Neural cell (in vitro differentiated cells): ENCODE data around the gene FOXO1. TPM values are rescaled to one million over a fixed set of nuclear protein-coding genes. Genes with fewer than 3 reads are reported as not detected.

Experiments used
- H2AFZ ChIP-seq: fragments of 200-600, 300-800 bp; sonication (generic), shearing (Covaris generic); 2 replicates; pipeline ENCODE4 v1.6.0; 2014; ENCODE audit warnings: low read depth, mild to moderate bottlenecking, antibody characterized with exemption, low read length, moderate library complexity
- H3F3A ChIP-seq: fragments of 200-600 bp; shearing (Covaris generic); 2 replicates; pipeline ENCODE4 v1.6.1; 2016; ENCODE audit warnings: mild to moderate bottlenecking, moderate library complexity, mixed read lengths, antibody characterized with exemption, low read length; ENCODE audit not compliant: insufficient read depth, poor library complexity, severe bottlenecking
- H3K27ac ChIP-seq: fragments of 200-600, 300-800 bp; sonication (generic), shearing (Covaris generic); 2 replicates; pipeline ENCODE4 v1.5.1; 2014; ENCODE audit warnings: mild to moderate bottlenecking, low read length, moderate library complexity
- H3K27me3 ChIP-seq: fragments of 300-800, 200-600 bp; sonication (generic), shearing (Covaris generic); 2 replicates; pipeline ENCODE4 v1.6.0; 2014; ENCODE audit warnings: mild to moderate bottlenecking, low read depth, low read length, moderate library complexity; ENCODE audit not compliant: insufficient read depth
- H3K36me3 ChIP-seq: fragments of 300-800, 200-600 bp; sonication (generic), shearing (Covaris generic); 2 replicates; pipeline ENCODE4 v1.5.1; 2014; ENCODE audit warnings: mild to moderate bottlenecking, antibody characterized with exemption, low read length, moderate library complexity; ENCODE audit not compliant: insufficient read depth
- H3K4me2 ChIP-seq: fragments of 300-800, 200-600 bp; sonication (generic), shearing (Covaris generic); 2 replicates; pipeline ENCODE4 v1.6.0; 2014; ENCODE audit warnings: mild to moderate bottlenecking, low read length
- H3K4me3 ChIP-seq: fragments of 300-800, 200-600 bp; sonication (generic), shearing (Covaris generic); 2 replicates; pipeline ENCODE4 v1.5.1; 2014; ENCODE audit warnings: mild to moderate bottlenecking, low read length, moderate library complexity
- H3K79me2 ChIP-seq: fragments of 200-600 bp; shearing (Covaris generic); replicated peaks from 2 replicates; pipeline ENCODE4 v1.6.0; 2014; ENCODE audit warnings: mild to moderate bottlenecking, low read length, moderate library complexity; ENCODE audit not compliant: insufficient read depth
- H3K9ac ChIP-seq: fragments of 300-800, 200-600 bp; sonication (generic), shearing (Covaris generic); 2 replicates; pipeline ENCODE4 v1.6.1; 2016; ENCODE audit warnings: mild to moderate bottlenecking, low read length, mixed read lengths
- H3K9me2 ChIP-seq: fragments of 200-600 bp; shearing (Covaris generic); 2 replicates; pipeline ENCODE4 v1.6.1; 2016; ENCODE audit warnings: mild to moderate bottlenecking, low read length, mixed read lengths; ENCODE audit not compliant: insufficient read depth
- H3K9me3 ChIP-seq: fragments of 200-600, 300-800 bp; sonication (generic), shearing (Covaris generic); 2 replicates; pipeline ENCODE4 v1.6.1; 2016; ENCODE audit warnings: mild to moderate bottlenecking, mixed run types, low read length, moderate library complexity, mixed read lengths
- H4K20me1 ChIP-seq: fragments of 200-600 bp; shearing (Covaris generic); 2 replicates; pipeline ENCODE4 v1.6.1; 2016; ENCODE audit warnings: mild to moderate bottlenecking, mixed run types; ENCODE audit not compliant: insufficient read depth
- CTCF ChIP-seq: fragments of 450-650 bp; IDR thresholded peaks from 2 replicates; pipeline ENCODE4 v1.5.1; 2014; ENCODE audit warnings: antibody characterized with exemption, mild to moderate bottlenecking, moderate library complexity; ENCODE audit not compliant: poor library complexity, severe bottlenecking
- EP300 ChIP-seq: fragments of 450-650 bp; conservative IDR thresholded peaks from 2 replicates; pipeline ENCODE4 v1.6.1; 2014; ENCODE audit warnings: antibody characterized with exemption, mild to moderate bottlenecking, moderate library complexity; ENCODE audit not compliant: poor library complexity, severe bottlenecking
- EZH2 ChIP-seq: fragments of 200-600, 300-800 bp; shearing (Covaris generic), sonication (generic); IDR thresholded peaks from 2 replicates; pipeline ENCODE4 v1.6.1; 2014; ENCODE audit warnings: antibody characterized with exemption, low read length, borderline replicate concordance, mild to moderate bottlenecking; ENCODE audit not compliant: insufficient read depth, poor library complexity, severe bottlenecking
- MXI1 ChIP-seq: fragments of 450-650 bp; conservative IDR thresholded peaks from 2 replicates; pipeline ENCODE4 v1.6.1; 2014; ENCODE audit warnings: antibody characterized with exemption, mild to moderate bottlenecking; ENCODE audit not compliant: poor library complexity, severe bottlenecking
- POLR2AphosphoS5 ChIP-seq: IDR thresholded peaks from 2 replicates; pipeline ENCODE4 v1.6.1; 2012
- RAD21 ChIP-seq: fragments of 450-650 bp; conservative IDR thresholded peaks from 2 replicates; pipeline ENCODE4 v1.6.1; 2014; ENCODE audit warnings: antibody characterized with exemption, mild to moderate bottlenecking, moderate library complexity
- REST ChIP-seq: IDR thresholded peaks from 2 replicates; pipeline ENCODE4 v1.6.1; 2012; ENCODE audit warnings: borderline replicate concordance
- SMC3 ChIP-seq: fragments of 450-650 bp; conservative IDR thresholded peaks from 2 replicates; pipeline ENCODE4 v1.6.1; 2014; ENCODE audit warnings: antibody characterized with exemption, mild to moderate bottlenecking, moderate library complexity; ENCODE audit not compliant: poor library complexity
- TAF1 ChIP-seq: IDR thresholded peaks from 2 replicates; pipeline ENCODE4 v1.6.1; 2012; ENCODE audit warnings: low read depth
- polyA plus RNA-seq: library from polyadenylated mRNA; depleted of rRNA; stranded (reverse); fragments of >200 nt; gene quantifications from 2 replicates; pipeline ENCODE4 v1.2.3, GENCODE V29; 2014

Gene FOXO1
- polyA plus RNA-seq, 1 donor from 2014 or later = 1.2 TPM

- Histone ChIP-seq H3K79me2 (no peaks in the 10 kb centered on the region), H3K27ac (no peak overlapping the region), H3K9me2 (no peaks in the 10 kb centered on the region), H4K20me1 (no peaks in the 10 kb centered on the region), H3K9me3 (no peaks in the 10 kb centered on the region), H3K9ac (no peak overlapping the region), H3K4me2 (no peak overlapping the region), H3K4me3 (no peak overlapping the region), H2AFZ (no peak overlapping the region), H3K27me3 (no peaks in the 10 kb centered on the region), H3K36me3 (no peaks in the 10 kb centered on the region), H3F3A (no peaks in the 10 kb centered on the region)
- TF ChIP-seq RAD21 (no peak), EP300 (no peak), REST (no peak), POLR2AphosphoS5 (no peak), CTCF (no peak), EZH2 (no peak), TAF1 (no peak), SMC3 (no peak), MXI1 (no peak)
These were observed 75.3 kb downstream of the FOXO1 start for GRCh38 chr13:40591091-40591490.

DNA sequence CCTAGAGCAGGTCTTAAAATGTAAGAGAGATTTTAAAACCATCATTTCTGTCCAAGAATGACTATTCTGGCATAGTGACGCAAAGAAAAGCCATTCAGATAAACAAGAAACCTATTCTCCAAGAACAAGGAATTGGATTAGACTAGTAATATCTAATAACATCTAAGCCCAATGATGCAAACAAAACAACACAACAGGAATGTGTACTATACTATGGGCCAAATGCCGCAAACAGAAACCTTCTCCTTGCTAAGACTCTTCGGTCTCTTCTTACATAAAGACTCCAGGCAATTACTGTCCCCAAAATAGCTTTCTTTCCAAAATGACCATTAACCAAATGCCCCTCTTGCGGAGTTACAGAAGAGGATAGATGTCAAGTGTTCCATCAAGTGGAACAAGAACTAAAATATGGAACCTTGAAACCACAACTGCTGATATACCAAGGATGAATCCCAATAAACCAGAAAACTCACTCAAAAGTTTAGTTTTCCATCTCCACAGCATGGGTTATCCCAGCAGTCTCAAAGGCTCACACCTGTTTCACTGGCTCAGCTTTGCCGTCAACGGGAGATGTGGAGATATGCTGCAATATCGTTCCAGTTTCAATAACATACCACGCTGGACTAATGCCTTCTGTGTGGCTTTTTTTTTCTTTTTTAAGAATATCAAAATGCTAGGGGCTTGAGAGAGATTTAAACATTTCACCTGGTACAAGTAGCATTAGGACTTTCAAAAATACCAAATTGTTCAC is 76.2 kb downstream of the FOXO1 start:
- H3K4me3 ChIP-seq = no peak overlapping the region
- H3K36me3 ChIP-seq = no peaks in the 10 kb centered on the region
- no peaks in the 10 kb centered on the region for H3F3A ChIP-seq
- no peak overlapping the region for H3K27ac ChIP-seq
- H3K27me3 ChIP-seq = no peaks in the 10 kb centered on the region
- no peaks in the 10 kb centered on the region for H3K9me2 ChIP-seq
- H3K4me2 ChIP-seq = no peak overlapping the region
- no peaks in the 10 kb centered on the region for H3K79me2 ChIP-seq
- no peak overlapping the region for H2AFZ ChIP-seq
- TF ChIP-seq SMC3 (no peak), EZH2 (no peak), MXI1 (no peak), TAF1 (no peak), RAD21 (no peak), POLR2AphosphoS5 (no peak), EP300 (no peak)
- H4K20me1 ChIP-seq = no peaks in the 10 kb centered on the region
- no peak overlapping the region for H3K9ac ChIP-seq
- H3K9me3 ChIP-seq = no peaks in the 10 kb centered on the region
